NCI-H69 (cell line): ENCODE measurements around the gene HIVEP2.

ENCODE experiments used
- DNase-seq: peaks from one replicate; lab custom pipeline; 2025; lab: John Stamatoyannopoulos, UW

HIVEP2 gene

DNA sequence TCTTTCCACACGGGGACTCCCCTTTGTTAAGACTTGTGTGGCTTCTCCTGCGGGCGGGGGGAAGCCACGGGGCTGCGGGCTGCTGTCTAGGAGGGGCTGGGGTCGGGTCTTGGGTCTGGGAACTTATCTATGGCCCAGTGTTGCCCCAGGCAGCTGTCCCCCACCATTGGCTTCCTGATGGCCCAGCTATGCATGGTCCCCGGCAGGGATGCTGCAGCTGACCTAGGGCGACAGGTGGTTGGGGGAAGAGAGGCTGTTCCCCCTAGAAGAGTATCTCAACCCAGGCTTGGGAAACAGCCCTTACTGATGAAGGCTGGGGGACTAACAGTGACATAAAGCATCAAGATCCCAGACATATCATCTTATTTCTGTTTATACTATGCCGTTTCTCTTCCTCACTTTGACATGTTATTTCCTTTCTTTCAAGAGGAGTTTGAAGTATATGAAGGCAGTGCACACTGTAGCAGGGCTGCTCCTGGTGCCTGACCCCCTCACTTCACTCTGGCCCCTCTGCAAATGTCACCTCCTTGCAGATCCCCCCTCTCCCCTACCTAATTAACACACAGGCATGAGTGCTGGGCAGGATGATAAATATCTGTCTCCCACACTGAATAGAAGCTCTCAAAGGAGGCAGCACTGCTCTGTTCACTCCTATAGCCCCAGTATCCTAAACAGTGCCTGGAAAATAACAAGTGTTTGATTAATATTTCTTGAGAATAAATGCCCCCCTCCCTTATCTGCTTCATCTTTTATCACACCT is 87.0 kb downstream of the HIVEP2 start:
- DNase-seq = no peak

DNA sequence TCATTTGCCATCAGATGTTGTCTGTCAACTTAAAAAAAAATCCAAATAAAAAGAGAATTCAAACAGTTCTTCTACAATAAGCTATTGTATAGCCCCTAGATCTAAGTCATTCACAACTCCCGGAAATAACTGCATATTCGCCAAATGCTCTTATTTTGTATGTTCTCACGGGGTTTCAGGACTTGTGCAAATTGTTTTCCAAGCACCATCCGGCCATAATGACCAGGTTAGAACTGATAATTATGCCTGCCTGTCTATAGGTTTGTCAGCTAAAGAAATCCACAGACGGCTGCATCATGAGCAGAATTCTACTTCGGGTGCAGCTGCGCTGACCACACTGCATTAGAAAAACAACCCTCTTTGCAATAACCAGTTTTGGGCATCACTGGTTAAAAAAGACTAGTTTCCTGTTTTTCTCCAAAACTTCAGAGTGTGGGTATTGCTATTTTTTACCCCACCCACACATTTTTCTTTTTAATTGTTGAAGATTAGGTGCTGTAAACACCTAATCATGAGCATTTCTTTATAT is 87.7 kb downstream of the HIVEP2 start:
- DNase-seq = peak; percentile 28

DNA sequence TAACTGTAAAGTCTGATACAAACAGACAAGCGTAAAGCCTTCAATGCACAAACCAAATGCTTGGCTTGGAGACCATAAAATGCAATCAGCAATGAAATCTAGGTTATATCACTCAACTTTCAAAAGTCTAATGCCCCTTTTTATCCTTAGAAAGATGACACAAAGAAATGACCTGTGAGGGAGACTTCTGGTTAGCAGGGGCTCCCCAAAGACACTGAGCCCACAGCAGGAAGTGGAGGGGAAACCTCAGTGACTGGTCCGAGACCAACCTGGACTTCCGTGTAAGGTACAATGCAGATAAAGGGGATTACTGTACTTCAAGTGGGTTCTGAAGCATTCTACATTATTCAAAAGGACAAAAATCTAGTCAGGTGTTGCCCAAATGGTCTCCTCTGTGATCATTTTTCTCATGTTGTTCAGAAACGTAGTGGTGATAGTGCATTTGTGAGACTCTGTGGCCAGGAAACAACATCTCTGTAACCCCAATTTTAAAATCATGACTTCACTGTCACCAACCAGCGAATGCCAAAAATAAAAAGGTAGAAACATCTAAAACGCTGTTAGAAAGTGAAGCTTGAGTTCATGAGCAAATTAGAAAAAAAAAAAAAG is 88.2 kb downstream of the HIVEP2 start:
- no peak for DNase-seq

DNA sequence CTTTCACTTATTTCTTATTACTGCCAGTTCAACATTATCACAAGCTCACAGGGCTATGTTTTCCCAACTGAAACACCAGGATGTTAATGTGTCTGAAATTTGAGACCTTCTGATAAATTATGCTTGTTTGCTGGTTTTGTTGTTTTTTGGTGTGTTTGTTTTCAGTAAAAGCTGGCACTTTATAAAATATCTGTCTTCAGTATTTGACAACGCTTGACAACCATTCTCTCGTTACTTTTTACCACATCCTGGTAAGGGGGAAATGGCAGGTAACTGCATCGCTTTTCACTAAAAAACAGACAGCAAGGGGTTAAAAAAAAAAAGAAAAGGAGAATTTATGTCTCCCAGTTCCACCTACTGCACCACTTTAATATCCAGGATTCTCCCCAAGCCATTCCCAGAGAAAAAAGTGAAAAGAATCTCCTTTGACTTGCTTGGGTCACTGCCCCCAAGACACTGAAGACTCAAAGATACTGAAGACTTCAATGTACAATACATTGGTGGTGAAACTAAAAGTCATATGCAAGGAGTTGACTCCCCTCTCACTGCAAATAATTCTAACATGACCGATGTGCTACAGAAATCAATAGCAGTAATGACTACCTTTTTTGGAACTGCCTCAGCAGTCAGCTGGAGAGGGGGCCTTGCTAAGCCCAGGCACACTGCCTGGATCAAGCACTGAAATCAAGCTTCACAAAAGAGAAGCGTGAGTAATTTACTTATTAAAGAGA is 88.9 kb downstream of the HIVEP2 start:
- DNase-seq = no peak

DNA sequence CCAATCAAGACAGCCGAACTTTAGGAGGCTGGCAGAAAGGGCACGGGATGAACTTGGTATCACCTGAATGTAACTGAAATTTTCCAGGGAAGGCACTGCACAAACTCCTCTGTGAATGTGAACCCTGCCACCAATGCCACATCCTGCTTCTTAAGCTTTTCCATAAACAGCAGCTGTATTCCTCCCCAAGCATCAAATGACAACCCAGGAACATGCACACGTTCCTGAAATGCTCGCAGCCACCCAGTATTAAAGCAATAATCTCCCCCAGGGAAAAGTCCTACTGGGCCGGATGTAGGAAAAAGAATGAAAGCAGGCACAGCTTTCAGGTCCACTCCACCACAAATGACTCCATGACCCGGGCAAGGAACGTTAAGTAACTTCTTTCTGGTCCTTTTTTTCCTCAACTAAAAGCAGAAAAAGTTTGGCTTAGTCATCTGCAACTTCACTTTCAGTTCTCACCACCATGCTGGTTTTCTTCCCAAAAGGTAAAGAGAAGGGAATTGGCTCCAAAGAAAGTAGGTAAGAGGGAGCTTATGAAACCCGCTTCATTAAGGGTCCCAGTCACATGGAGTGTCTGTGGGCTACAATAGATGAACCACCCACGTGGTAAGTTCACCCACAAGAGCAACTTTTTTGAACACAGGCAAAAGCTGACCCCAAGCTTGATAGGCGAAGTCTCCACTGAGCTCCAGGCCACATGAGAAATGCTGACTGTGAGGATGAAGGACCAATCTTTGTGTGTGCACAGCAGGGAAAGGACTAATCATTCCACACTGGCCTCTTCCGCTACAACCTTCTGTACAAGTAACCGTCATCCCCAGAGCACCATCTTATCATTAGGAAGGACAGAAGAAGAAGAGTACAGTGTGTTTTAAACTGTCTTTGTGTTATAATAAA is 90.1 kb downstream of the HIVEP2 start:
- DNase-seq = no peak

DNA sequence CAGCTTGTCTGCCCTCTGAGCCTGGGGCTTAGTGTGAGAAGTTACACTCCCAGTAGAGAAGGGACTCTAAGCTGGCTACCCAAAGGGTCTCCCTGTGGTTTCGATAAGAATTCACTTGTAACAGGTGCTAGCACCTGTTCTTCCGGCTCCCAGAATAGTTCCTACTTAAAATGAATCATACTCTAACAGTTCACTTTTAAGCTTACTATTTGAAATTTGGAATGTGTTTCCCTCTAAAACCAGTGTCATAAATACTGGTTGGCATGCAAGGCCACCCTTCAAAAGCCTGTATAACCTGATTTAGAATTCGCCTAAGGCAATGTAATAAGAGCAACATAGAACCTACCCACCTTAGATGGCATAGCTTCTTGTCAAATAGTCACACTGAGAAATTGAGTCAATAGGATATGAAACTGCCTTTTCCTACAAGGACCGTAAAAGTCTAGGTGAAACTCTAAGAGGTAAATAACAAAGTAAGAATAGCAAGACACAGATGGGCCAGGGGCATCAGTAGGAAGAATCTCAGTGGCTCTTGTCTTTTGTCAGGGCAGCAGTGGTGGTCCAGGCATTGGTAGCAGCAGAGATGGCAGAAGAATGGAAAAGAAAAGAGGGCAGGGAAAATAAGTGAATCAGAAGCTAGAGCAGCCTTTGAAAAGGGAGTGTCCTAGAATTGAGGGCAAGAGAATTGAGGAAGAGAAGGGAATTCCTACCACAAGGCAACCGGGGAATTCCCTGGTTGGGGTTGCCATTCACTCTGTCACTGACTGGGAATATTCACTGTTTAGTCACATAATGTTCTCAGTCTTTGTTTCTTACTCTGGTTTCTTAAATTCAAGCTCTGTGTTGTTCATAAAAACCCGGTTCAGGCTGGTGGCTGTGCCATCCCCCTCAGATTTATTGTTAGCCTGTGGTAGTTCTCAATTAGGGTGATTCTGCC is 91.5 kb downstream of the HIVEP2 start:
- DNase-seq = no peak

DNA sequence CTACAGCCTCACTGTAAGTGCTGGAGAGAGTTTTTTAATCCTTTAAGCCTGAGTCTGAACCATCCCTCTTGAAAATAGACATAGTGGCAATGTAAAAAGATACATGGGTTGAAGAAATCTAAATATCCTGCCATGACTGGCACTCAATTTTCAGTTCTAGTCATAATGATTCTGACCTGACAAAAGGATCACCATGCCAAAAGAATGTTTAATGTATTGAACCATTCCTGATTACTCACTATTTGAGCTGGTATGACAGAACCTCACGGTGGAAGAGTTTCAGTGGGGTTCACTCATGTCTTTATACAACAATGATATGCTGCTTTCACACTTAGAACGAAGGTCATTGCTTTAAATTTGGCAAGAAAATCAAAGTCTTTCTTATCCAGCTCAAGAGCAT is 93.4 kb downstream of the HIVEP2 start:
- DNase-seq = no peak

DNA sequence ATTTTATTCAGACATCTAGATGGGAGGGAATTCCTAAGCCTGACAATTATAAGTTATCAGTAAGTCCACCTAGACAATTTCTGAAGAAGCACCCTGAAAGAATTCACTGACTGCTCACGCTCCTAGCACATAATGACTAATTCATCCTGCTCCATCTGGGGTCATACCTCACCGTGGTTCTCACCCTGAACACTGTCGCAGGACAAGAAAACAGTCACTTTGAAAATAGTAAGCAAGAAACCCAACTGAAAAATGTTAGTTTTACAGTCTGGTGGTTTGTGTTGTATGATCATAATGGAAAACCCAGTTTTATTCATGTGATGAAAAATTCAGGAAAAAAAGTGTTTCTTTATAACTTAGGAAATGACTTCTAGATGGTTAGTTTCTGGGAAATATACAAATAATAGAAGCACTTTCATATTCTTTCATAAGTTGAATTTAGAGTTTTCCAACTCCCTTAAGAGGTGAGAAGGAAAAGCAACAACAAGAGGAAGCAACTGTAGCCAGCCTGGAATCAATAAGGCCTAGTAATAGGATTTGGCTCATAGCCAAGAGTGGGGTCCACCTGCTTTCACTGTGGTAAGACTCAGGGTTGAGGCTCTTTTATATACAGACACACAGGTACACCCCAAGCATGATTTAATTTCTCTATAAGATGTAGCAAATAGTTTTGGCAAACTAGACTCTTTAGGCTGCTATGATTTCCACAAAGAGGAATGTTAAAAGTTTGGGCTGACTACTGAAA is 94.1 kb downstream of the HIVEP2 start:
- DNase-seq = no peak

DNA sequence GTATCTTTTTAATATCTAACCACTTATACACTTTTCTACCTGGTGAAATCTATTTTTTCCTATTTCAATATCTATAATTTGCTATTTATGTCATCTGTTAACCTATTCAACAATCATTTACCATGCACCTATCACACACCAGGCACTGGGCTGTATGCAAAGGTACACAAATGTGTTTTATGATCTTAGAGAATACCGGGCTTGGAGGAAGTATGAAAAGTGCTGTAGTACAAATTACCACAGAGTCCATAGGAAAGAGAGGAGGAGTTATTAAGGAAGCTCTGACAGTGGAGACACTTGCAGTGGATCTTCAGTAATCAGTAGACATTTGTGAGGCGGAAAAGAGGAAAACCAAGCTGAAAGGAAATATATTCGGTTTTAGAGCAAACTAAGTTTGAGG is 96.0 kb downstream of the HIVEP2 start:
- DNase-seq = no peak

DNA sequence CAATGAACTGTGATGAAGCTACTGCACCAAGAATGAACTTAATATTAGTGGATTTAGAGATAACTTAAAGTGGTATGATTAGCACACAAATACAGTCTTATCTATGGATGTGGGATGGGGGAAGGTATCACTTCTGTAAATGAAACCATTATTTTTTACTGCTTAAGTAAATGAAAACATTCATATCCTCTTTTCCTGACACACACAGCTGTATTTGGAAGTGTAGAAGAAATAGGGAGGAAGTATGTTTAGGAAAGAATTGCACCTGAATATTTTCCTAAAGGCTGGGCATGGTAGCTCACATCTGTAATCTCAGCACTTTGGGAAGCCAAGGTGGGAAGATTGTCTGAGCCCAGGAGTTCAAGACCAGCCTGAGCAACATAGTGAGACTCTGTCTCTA is 96.8 kb downstream of the HIVEP2 start:
- DNase-seq = no peak

DNA sequence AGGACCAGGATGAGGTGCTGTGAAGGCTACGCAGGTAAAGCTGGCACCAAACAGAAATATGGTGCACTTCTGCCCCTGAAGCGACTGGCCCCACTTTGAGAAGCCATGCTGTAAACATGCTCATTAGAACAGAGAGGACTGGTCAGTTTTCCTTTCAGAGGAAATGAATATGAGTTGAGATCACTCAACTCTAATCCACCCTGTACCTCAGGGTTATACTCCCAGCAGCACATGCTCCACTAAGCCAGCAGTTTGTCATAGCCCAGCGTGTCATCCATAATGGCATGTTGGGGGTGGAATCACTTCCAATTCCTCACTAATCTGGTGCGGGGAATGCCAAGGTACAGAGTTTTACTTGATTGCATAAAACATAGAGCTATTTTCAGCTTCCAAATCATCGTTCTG is 98.1 kb downstream of the HIVEP2 start:
- no peak for DNase-seq

DNA sequence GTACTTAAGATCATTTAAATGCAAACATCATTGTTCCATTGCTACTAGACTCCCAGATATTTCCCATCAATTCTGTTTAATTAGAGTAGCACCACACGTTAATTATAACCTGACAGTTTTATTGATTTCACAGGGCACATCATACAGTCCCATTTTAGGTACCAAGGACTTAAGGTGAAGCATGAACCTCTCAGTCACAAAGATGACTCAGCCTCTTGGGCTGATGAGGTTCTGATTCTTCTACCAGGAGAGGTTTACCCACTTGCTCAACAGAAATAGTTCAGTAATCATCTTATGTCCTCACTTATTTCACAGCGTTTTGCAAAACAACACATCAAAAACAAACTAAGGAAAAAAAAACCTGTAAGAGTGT is 98.5 kb downstream of the HIVEP2 start:
- peak; percentile 54 for DNase-seq

DNA sequence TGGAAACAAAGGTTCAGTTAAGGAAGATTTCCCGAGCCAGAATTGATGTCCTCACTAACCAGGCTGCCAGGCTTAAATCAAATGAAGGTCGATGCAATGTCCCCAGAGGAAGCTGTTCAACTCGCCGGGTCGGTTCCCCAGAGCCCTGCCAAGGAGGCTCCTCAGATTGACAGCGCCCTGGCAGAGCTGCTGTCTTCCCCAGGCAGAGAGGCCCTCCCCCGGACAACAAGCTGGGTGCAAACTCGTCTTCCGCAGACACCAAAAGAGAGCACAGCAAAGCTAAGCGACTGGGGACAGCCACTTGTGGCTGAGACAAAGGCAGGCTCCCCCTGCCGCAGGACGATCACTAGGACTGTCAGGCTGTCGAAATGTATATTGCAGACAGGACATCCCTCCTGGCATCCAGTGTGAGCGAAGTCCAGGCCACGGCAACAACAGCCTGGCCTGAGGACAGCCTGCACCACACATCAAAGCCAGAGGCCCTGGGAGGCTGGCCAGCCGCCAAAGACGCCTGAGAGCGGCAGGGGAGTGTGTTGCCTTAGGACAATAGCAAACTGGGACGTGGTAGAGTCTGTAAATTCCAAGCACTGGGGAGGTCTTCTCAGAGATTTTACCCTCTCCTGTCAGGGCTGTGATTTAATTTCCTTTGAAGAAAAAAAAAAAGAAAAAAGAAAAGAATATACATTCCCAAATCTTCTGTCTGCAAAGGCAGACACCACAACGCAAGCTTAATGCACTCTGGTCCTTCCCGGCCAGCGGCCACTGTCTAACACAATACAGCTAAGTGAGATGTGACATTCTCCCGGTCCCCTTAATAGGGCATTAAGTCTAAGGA is 99.1 kb downstream of the HIVEP2 start:
- peak; percentile 84 for DNase-seq

DNA sequence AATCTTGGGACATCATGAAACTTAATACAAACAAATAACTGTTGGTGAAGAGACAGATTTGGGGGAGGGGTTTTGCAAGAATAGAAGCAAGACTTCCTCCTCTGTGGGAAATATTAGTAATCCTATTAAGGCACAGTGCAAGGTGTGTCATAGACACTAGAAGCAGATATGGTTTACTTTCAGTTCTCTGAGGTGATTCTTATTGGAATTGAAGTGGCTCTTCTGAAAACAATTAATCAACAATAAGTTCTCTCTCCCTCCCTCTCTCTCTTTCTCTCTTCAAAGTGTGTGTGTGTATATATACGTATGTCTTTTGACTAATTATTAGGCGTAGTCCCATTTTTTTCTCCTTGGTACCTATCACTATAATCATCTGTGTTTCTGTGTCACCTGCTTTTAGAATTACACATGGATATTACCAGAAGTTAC is 99.8 kb downstream of the HIVEP2 start:
- DNase-seq = no peak

DNA sequence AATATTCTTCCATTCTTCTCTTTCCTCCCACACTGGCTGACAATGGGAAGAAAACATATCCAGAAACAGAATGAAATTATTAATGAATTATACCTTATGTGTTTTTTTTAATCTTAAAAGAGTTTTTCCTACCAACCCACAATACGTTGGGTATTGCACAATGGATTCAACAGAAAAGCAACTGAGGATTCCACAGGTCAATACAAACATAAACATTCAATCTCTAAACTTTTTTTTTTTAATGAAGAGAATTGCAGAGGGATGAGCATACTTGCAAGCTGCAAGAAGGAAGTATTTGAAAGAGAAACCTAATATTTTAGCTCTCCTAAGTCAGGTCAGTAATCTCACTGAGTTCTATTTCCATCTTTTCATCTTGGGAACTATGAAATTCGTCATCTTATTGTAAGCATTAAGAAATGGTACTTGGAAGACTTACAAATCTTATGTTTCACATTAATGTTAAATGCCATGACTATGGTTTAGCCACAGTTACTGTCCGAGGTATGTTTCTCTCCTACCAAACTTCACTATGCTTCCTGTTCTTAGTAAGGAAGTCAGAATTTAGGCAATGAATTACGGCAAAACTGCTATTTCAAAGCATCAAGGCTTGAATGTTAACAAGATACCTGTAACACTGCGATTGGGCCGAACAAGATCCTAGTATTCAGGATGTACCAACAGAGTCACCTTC is 100.8 kb downstream of the HIVEP2 start:
- DNase-seq = no peak

DNA sequence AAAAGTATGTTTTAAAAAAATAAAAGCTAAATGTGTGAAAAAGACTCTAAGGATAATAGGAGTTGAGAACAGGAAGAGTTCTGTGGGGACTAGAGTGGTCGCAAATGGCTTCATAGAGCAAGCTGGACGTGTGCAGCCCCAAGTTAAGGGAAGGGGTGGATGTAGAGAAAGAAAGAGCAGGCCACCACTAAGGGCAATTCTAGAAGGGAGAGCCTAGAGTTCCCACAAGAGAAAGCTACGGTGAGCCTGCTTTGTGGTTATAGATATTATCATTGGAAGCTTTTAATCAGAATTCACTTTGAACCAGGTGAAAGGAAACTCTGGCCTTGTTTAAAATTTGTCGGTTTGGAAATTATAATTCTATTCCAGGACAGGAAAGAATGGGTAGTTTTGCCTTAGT is 101.6 kb downstream of the HIVEP2 start:
- no peak for DNase-seq

DNA sequence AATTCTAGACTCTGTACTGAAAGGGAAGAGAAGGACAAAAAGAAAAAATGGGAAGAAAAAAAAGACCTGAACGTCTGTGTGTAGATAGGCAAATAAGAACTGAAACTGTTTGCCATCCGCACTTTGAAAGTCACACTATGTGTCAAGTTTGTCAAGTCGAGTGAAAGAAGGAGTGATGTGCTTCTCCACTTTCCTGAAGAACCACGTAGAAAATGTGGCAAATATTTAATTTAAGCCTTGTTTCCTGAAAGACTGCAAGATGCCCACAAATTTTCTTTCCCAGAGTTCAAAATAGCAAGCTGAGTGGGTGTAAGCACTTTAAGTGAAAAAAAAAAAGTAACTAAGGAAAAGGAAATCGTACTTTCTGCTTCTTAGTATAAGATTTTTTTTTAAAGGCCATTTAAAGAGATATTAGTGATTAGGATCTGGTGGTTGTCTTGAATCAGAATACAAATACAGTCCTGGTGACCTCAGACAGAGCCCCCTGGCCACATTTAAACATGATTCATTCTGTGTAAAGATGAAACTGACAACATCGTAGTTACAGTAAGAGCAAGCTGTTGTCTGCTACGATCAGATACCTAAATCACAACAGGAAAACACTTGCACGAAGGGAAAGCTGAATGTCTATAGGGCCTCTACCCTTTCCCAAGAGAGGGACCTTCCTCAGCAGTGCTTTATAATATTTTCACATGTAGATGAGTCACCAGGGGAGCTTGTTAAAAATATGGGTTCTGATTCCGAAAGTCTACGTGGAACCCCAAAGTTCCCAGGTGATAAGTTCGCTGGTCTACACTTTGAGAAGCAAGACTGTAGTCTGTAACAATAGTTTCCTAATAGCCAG is 102.3 kb downstream of the HIVEP2 start:
- DNase-seq = no peak

DNA sequence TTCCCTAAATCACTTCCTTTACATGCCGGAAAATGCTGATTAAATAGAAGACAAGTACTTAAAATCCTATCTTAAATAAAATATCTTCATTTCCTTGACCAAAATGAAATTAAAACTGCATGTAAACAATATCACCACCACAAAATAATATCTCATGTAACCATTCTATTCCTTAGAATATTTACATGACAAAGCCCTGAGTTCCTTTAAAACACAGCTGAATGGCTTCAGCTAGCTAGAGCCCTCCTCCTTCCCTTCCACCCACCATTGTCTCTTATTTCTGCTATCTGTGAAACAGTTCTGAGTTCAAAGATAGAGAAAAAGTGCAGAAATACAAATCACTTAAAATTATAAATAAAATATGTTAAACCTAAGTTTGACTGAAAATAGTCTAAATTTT is 103.1 kb downstream of the HIVEP2 start:
- DNase-seq = no peak
